HG03565 (cell line): ENCODE measurements around the gene LHFPL2.

Source experiments
- ATAC-seq: cut with Tn5 transposase; IDR thresholded peaks from one replicate; pipeline ENCODE4 v1.9.1; 2021; ENCODE audit warnings: mild to moderate bottlenecking, moderate library complexity; ENCODE audit not compliant: unreplicated experiment

Gene LHFPL2

DNA sequence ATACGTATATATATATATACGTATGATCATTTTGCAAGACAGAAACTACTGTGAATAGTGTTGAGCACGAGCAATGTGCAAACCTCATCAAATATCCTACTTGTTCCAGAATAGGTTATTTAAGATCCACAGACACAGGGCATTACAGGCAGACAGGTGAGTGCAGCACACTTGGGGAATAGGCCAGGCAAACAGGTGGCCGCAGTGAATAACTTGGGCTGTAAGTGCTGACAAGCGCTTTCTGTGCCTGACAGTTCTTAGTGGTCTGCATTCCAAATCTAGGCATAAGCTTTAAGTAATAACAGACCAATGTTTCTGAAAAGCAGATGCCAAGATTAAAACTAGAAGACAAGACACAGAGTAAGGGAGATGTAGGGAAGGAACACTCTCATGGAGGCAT is 77.9 kb downstream of the LHFPL2 start:
- no peak for ATAC-seq

GRCh38 chr5:78569441-78569840 is 79.1 kb downstream of the LHFPL2 start:
- no peak for ATAC-seq

DNA sequence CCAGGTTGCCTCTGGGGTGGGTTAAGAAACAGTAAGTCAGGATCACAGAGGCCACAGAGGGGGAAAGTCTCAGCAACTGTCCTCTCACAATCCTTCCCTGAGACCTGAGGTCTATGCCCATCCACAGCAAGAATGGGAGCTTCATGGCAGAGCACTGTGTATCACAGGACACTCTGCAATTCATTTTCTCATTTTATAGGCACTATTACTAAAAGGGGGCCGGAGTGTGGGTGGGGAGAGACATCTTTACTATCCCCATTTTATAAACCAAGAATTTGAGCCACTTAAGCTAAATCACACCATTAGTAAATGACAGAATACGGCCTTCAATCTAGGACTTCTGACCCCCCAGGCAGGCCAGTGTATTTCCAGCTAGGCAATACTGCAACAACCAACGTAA is 79.9 kb downstream of the LHFPL2 start:
- ATAC-seq, result no peak

GRCh38 chr5:78568212-78568611 is 80.4 kb downstream of the LHFPL2 start:
- ATAC-seq, result no peak

DNA sequence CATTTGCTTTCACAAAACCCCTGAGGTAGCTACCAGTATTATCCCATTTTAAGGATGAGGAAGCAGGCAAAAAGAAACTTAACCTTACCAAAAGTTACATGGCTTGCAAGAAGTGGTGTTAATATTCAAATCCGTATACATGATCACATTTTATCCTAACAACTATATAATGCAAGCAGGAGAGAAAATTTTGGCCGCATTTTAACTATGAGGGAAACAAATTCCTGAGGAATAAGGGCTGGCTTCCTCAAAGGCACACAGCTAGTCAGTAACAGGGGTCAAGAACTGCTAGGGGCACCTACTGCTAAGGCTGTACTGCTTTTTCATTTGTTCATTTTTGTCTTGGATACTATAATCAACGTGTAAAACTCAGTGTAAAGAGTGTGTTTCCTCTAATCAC is 81.0 kb downstream of the LHFPL2 start:
- ATAC-seq, result no peak

DNA sequence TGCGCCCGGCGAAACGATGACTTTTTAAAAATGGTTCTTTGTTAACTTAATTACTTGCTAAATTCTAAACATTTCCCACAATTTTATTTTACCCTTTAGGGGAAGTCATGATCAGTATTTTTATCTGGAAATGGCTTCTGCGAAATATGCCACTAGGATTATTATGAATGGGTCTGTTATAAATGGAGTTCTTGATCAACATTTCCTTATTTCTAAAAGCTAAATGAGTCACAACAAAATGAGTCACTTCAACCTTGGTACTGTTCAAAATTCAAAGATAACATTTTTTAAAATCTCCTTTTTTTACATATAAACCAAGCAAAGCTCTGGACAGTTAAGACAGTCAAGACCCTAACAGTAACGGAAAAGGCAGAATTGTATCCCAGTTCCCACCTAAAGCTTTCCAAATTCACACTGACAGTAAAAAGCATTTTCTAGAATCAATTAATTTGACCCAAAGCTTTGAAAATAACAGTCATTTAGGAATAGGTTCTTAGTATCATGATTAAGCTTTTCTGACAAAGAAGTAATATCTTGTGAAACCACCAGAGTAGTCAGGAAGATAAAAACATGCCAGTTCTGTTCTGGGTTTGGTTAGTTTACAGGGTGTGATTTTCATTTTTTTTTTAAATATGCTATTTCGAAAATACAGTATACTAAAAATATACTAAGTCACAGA is 81.7 kb downstream of the LHFPL2 start:
- no peak for ATAC-seq

GRCh38 chr5:78565395-78565794 is 83.2 kb downstream of the LHFPL2 start:
- no peak for ATAC-seq

DNA sequence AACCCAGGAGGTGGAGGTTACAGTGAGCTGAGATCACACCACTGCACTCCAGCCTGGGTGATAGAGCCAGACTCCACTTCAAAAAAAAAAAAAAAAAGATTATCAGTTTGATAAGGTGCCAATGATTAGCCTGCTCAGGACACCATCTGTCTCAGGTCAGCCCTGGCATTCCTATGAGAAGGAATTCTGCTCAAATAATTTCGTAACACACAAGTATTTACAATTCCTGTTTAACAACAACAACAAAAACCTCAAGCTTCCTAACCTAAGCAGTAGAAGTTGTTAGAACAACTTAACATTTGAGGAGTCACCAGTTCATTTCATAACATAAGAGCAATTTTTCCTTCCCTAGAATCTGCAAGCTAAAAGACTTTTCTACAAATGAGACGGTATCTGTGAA is 85.0 kb downstream of the LHFPL2 start:
- no peak for ATAC-seq

- no peak for ATAC-seq
Measured at GRCh38 chr5:78562714-78563330, 85.8 kb downstream of the LHFPL2 start.

DNA sequence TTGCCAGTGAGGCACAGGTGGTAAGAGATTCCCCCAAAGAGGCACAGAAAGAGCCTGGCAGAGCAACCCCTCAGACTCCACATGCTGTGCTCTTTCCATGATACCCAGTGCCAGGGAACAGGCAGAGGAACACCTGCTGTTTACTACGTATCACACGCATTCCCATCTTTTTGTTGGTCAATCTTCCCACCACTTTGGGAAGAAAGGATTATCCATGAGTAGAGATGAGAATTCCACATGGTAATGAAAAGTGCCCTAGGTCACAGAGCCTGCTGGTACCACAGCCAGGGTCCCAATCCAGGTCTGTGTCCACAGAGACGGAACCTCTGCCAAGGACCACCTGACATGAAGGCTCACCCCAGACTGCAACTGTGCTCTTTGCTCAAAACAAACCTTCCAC is 86.6 kb downstream of the LHFPL2 start:
- no peak for ATAC-seq

DNA sequence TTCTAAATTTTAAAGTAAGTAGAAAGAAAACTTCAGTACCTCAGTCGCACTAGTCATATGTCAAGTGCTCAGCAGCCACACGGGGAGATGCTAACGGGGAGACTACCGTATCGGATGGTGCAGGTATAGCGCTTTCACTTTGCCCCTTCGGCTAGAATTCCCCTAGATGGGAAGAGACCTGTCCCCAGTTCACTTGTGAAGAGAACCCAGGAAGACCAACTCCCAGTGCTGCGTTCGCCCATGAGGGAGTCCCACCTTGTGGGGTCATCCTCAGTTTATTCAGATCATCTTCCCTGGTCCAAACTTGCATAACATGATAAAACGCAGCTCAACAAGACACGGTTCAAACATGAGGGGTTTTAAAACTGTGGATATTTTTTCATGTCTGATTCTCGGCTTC is 87.3 kb downstream of the LHFPL2 start:
- ATAC-seq, result no peak

GRCh38 chr5:78560000-78560855 is 88.3 kb downstream of the LHFPL2 start:
- ATAC-seq, result no peak

DNA sequence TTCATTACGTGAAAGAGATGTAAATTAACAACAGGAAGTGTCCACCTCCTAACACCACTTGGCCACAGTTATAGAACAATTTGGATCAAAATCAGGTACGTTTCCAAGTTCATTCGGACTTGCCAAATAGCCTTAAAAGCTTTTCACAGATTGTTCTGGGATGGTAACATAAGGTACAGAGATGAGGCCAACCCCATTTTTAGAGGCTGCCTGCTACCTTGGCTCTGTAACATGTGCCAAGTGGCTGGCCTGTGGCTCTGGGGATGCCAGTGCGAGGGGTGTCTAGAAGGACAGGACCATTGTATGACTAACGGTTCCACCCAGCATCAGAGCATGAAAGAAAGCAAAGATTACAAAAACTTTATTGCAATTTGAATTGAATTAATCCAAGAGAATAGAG is 91.0 kb downstream of the LHFPL2 start:
- ATAC-seq, result no peak

DNA sequence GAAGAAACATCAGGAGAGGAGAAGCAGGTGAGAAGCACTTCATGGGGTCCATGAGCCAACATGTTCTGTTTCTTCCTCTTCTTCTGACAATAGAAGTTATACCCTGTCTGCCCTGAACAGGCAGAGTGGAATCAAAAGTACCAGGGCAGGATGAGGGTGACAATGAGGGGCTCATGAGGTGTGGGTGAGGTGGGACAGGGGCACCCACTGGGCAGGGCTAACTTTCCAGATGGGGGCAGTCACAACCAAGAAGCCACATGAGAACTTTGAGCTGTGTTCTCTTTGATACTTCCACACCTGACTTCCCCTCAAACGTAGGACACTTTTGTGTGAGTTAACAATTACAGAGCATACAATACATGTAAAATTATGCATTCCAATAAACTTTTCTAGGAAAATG is 92.7 kb downstream of the LHFPL2 start:
- no peak for ATAC-seq

DNA sequence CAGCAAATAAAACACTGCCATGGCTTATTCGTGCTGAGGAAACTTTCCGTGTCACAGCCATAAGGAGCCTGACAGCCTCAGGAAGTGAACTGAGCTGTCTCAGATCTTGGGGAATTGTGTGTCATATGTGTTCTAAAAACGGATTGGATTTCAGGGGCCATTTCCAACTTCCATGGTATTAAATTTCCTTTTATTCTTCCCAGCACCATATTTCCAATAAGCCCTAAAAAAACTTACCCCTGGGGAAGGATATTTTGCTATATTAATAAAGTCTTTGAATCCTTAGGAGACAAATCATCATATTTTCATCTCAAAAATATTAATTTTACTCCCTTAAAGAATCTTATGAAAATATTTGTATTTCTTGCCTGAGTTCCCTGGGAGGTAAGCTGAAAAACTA is 93.9 kb downstream of the LHFPL2 start:
- ATAC-seq, result no peak

- no peak for ATAC-seq
Measured at GRCh38 chr5:78553580-78554353, 94.8 kb downstream of the LHFPL2 start.

DNA sequence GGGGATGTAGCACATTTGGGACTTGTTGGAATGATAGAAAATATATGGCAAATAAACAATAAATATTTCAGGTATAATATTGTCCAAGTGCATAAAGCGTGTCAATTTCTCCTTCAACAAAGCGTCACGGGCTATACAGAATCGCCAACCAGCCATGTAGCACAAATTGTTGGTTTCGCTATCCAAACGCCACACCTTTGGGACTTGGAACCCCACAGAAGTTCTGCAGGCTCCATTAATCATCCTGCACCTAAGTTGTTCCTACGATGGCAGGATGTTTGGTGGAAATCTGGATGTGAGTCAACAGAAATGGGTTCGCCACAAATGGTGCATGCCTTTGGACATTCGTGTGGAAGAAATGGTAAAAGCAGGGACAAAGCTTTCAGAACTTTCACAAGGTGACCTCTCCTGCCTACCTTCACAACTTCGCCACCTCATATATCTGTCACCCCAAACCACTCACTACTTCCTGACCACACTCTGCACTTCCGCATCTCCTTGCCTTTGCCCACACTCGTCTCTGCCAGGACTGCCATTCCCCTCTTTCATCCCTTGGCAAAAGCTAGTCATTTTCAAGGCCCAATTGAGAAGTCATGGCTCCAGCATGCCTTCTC is 95.7 kb downstream of the LHFPL2 start:
- ATAC-seq, result no peak

DNA sequence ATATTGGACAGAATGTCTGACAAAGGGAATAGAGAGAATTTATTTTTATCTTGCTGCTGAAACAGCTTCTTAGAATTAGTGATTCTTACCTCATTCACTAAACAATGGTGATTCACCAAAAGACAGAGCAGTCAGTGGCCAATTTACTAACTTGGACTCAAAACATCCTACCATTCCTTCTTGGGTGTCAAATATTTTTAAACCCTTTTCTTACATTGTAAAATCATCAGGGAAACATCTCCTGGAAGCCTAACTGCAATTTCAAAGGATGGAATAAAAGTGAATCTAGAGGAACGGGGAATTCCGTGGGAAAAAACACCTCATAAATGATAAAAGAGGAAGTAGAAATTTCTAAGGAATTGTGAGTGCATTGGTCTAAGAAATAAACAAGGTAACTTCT is 97.7 kb downstream of the LHFPL2 start:
- ATAC-seq, result no peak

- ATAC-seq, result no peak
Measured at GRCh38 chr5:78549043-78549442, 99.5 kb downstream of the LHFPL2 start.

- ATAC-seq, result no peak
Measured at GRCh38 chr5:78547731-78548615, 100.6 kb downstream of the LHFPL2 start.
